Endometrial microvascular endothelial cells (primary cell): Measurements from ENCODE around the gene CACNA1H. TPM values are rescaled to one million over a fixed set of nuclear protein-coding genes. Genes with fewer than 3 reads are reported as not detected.

Source experiments
- in situ Hi-C: cut with HindIII; loops from 2 replicates; pipeline ENCODE4 v1.10.0; 2017; ENCODE audit warnings: low sequenced_read_pairs, low pct_unique_long_range_greater_than_20kb; ENCODE audit errors: inconsistent ontology term
- total RNA-seq: library from RNA; depleted of rRNA; stranded (reverse); fragments of >200 nt; gene quantifications from one replicate; pipeline ENCODE4 v1.2.3, GENCODE V29; 2015; ENCODE audit errors: inconsistent ontology term

Gene CACNA1H
- total RNA-seq, 1 donor from 2014 or later, result 0.09 TPM

DNA sequence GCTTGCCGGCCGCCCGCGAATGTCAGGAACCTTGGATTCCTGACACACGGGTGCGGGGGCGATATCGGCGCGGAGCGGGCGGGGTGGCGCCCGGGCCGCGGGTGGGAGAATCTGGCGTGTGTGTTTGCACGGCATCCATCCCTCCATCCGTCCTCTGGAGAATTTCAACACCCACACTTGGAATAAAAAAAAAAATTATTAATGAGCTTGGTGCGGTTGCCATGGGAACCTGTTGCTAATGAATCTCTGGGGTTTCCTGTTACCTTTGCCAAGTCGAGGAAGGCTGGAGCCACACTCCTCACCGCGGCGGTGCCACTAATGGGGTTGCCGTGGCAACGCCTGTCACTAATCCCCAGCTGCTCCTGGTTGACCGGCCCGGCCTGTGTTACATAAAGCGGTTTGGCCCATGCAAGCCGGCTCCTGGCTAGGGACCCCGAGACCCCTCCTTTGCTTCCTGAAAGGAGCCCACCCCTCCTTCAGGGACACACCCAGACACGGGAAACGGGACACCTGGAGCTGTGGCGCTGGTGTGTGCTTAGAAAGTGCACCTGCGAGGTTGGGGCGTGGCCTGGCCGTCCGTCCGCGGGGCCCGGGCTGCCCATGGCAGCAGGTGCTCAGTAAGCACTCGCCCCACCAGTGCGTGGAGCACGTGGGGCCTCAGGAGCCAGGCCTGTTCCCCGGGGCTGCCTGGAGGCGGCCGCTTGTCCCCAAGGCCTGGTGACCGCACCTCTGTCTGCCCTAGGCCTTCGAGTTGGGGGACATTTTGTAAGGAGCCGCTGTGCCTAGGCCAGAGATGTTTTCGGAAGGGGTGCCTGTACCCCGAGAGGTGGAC lies 14.6 kb downstream of the CACNA1H start:
- in situ Hi-C loops, result no loop called here

DNA sequence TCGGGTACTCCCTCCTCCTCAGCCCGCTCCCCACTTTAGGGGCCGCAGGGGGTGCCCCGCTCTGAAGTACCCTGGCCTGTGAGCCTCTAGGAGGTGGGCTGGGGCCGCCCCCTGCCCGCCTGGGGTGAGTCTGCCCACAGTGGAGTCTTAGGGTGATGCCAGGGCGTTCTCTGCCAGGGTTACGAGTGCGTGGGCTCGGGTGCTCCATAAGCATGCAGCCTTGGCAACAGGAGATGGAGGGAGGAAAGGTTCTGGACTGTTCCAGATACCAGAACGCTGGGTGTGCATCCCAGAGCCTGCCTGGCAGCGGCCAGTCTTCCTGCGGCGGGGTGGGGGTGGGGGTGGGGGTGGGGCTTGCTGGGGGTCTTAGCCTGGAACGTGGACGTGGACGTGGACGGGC lies 15.9 kb downstream of the CACNA1H start:
- in situ Hi-C loops, result no loop called here

DNA sequence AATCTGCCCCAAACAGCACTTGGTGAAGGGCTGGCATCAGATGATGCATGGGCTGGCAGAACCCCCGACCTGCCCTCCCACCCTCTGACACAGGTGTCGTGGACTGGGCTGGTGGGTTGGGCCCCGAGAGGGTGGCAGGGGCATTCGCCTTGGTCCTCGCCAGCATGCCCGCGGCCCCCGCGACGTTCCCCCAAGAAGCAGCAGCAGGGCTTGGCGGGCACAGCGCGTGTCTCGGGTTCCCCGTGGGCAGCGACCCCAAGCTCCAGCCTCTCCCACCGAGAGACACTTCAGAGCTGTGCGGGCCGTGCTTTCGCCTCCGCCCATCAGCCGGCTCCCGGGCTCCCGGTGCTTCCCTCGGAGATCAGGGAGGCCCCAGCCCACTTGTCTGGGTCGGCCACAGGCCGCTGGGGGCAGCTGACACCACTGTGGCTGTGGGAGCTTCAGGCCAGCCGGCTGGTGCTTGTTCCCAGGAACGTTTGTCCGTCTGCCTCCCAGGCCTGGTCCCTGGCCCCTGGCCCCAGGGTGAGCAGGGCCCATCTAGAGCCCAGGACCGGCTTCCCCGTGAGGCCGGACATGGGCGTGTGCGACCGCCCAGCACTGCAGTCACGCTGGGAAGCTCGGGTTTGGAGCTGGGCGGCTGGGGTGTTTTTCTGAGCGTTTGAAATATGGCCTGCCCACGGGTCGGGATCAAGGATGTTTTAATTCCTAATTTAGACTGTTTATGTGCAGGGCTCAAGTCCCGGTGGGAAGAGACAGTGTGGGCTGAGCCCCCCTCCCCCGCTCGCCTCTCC lies 16.6 kb downstream of the CACNA1H start:
- in situ Hi-C loops, result no loop called here

DNA sequence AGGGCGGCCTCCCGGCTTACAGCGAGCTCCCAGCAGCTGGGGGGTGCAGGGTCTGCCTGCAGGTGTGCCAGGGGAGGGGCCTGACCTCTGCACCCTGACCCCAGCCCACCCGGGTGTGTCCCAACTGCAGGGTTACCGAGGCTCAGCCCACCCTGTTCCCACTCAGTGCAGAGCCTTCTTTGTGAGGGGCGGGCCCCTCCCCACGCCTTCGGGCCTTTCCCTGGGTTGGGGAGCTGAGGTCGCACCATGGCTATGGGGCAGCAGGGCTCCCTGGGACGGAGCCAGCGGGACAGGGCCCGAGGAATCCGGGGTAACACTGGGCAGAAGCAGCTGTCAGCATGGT lies 17.1 kb downstream of the CACNA1H start:
- in situ Hi-C loops, result no loop called here

DNA sequence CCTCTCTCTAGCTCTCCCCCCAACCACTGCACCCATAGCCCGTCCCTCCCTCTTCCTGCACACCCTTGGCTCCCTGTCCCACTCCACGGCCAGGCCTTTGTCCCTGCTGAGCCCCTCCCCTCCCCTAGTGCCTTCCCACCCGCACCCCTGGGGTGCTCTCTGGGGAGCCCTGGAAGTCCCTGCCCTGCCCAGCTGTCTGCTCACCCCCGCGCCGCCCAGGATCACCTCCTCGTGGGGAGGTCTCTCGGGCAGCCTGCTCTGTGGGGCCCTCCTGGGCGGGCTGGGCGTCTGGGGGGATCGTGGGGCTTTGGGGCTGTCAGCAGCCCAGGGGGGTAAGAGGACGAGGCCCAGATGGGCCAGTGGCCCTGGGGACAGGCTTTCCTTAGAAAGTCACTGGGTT lies 18.1 kb downstream of the CACNA1H start:
- in situ Hi-C loops, result no loop called here

DNA sequence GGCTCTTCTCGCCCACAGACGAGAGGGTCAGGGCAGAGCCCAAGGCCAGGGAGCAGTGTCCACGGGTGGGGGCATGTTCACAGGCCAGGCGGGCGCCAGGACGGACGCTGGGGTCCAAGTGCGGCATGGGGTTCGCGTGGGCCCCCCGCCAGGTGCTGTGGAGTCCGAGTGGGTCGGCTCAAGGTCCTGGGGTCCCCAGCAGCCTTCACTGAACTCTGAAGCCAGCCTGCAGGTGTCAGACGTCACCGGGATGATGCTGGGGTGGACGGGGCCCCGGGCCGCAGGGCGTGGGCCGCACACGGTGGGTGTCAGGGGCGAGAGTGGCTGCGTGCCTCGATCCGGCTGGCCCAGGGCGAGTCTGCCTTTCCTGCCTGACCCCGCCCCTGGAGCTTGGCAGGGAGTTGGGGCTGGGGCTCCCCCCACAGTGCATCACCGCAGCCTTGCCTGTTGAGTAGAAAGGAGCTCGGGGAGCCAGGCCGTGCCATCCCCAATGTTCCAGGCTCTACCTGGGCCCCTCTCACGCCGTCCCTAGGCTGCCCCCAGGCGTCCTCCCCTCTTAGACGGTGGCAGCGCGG lies 19.0 kb downstream of the CACNA1H start:
- in situ Hi-C loops, result no loop called here

DNA sequence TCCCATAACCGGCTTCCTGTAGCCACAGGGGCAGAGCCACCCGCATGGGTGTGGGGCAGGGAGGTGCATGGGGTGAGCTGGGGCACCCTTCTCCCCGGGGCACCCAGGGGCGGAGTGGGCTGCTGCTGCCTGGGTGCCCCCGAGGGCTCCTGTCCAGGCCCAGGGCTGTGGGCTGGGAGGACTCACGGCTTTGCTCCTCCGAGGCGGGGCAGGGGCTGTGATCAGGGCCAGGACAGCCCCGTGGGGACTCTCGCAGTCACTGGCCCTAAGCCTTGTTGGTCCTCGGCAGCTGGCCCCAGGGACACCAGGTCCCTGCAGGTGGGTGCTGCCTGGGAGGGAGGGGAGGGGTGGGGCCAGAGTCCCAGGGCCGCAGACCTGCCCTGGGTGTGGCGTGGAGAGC lies 19.7 kb downstream of the CACNA1H start:
- in situ Hi-C loops, result no loop called here

DNA sequence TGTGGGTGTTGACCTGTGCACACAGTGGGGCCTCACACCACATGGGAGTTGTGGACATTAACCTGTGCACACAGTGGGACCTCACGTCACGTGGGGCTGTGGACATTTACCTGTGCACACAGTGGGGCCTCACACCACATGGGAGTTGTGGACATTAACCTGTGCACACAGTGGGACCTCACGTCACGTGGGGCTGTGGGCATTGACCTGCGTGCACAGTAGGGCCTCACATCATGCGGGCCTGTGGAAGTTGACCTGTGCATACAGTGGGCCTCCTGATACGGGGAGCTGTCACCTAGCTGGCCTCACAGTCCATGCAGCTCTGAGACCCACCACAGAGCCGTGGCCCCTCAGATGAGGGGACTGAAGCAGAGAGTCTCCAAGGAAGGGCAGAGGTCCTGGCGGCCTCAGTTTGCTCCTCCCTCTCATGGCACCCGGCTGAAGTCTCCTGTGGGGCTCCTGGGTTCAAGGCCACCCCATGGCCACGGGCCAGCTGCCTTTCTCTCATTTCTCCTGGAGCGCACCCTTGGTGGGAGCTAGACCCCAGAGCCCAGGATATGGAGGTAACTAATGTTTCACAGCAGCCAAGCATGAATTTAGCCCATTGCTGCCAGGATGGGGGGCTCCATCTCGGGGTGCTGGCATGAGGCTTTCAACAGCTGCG lies 21.0 kb downstream of the CACNA1H start:
- in situ Hi-C loops, result no loop called here

DNA sequence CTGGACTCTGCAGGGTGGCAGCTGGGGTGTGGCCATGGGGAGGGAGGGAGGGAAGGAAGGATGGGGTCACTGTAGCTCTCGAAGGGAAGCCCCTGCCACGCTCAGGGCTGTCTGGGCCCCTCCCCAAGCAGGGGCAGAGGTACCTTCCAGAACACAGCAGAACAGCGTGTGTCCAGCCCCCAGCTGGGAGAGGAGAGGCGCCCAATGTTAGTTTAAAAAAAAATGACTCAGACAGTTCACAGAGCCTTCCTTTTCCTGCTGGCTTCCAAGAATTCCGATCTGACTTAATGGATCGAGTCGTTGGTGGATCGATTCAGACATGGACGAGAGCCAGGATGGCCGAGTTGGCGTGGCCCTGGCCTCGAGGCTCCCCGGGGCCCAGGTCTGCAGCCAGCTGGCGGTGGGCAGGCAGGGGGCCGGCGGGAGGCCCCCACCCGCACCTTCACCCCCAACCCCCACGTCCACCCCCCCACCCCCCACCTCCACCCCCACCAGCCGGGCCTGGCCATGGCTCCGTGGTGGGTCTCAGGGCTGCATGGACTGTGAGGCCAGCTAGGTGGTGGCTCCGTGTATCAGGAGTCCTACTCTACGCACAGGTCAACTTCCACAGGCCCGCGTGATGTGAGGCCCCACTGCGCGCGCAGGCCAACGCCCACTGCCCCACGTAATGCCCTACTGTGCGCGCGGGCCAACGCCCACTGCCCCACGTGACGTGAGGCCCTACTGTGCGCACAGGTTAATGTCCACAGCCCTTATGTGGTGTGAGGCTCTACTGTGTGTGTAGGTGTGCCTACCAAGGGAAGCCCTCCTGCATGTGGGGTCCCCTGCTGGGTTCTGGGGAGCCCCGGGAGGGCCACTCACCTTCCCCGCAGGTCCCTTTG lies 21.8 kb downstream of the CACNA1H start:
- in situ Hi-C loops, result no loop called here

DNA sequence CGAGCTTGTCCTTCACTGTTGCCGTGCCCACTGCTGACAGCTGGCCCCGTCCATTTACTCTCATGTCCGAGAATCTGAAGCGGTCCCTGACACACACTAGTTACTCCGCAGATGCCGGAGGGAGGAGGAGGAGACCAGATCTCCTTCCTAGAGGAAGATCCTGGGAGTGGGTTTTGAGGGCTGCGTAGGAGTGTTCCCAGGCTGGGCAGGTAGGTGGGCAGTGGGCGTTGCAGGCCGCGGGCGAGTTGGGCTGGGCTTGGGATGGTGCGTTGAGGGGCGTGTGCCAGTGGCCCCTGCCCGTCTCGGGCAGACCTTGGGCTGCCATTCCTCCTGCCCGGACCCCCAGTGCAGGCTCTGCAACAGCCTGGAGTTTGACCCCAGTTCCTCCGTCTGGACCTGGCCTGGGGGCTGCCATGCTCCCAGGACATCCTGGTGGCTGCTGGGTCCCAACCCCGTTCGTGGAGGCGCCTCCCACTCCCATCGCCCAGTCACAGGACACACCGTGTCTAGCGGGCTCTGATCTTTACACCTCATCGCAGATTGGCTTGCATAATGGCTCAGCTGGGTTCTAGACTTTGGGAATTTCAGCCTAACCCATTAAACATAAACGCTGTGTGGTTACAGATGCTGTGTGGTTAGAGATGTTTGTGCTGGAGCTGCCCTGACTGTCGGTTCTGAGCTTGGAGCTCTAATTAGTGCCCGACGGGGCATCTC lies 22.8 kb downstream of the CACNA1H start:
- in situ Hi-C loops, result no loop called here

DNA sequence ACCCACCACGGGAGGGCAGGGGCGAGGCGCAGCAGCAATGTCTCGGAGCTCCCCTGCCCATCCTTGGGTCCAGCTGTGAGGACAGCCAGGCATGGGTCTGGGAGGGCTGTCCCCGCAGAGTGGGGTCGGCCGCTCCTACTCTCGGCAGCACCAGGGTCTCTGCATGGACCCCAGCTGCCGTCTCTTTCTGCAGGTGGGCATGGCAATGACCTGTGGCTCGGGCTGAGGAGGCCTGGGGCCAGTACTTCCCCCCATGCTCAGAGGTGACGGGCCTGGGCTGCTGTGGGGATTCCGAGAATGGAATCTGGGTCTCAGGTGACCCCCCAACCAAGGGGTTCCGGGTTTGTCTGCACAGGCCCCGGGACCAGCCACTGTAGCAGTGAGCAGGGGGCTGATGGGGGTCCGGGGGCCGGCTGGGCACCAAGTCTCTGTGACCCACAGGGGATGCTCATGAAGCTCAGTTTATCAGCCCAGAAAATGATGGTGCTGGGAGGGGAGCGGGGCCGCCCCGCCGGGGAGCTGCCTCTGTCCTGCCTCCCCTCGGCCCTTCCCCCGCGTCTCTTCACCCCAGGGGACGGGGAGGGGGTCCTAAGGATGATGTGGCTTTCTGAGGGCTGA lies 23.5 kb downstream of the CACNA1H start:
- in situ Hi-C loops, result no loop called here

DNA sequence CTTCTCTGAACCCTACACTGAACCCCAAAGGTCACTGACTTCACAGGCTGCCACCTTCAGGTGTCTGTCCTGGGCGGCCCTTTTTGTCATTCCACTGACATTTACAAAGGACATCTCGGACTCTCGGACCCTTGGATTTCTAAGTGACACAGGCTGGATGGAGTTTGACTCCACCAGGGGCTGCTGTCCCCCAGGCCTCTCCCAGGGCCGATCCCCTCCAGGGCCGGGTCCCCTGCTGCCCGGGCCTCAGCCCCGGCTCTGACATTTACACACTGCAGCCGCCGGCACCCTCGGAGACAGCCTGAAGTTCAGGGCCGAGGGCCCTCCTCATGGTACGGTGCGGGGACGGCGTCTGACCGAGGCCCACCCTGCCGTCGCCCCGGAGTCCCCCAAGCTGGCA lies 24.1 kb downstream of the CACNA1H start:
- in situ Hi-C loops, result no loop called here

DNA sequence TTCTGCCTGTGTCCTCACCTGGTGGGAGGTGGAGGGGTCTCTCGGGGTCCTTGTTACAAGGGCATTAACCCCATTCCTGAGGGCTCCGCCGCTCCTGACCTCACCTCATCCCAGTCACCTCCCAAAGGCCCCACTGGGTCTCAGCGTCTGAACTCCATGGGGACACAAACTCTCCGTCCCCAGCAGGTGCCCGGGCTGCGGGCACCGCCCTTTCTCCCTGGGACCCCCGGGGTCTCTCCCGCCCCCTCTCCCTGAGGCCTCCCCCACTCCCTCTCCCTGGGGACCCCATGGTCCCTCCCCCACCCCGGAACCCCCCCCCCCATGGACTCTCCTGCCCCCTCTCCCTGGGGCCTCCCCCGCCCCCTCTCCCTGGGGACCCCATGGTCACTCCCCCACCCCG lies 24.8 kb downstream of the CACNA1H start:
- in situ Hi-C loops, result no loop called here

DNA sequence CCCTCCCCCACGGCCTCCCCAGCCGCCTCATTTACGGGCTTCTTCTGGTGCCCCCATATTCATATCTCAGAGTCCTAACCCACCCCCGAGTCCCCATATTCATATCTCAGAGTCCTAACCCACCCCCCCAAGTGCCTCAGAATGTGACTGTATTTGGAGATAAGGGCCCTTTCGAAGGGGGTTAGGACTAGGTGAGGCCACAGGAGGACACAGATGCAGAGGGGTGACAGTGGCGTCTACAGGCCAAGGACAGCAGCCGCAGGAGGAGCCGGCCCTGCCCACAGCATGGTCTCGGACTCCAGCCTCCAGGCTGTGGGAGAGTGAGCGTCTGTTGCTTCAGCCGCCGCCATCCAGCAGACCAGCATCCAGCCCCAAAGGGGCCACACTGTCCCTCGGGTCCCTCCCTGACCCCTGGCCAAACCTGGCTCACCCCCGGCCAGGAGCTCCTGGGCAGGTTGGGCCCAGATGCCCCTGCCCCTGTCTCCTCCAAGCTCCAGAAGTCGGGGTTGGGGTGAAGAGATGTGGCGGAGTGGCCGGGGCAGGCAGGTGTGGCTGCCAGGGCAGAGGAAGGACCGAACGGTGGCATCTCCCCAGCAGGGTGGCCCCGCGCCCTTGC lies 25.5 kb downstream of the CACNA1H start:
- in situ Hi-C loops, result no loop called here

DNA sequence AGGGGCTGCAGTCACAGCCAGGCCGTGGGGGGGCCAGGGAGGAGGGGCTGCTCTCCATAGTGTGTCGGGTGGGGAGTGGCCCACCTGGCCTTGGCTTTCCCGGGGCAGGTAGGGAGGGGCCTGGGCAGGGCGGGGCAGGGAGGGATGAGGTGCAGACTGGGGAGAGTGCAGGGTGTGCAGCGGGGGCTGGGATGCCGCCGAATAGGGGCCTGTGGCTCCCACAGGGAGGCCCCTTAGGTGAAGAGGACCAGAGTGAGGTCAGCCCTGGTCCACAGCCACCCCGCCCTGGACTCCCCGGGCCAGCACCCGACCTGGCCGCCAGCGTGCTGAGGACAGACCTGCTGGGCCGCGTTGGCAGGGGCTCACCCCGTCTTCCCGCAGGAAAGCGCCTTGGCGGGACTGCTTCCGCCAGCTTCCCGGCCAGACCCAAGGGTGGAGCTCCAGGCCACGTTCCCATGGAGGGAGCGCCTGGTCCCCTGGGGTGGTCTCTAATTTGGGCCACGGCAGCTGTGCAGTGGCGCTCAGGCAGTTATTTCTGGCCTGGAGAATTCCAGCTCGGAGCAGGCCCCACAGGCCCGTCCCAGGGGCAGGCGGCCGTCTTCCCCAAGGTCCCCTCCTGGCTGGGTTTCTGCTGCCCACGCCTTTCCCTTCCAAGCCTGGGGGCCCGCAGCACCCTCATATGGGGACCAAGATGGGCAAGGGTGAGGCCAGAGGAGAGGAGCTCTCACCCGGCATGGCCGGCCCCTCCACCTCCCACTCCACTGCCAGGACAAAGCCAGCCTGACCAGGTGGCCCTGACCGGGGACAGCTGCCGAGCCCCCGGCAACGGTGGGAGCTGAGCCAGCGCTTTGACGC lies 27.9 kb downstream of the CACNA1H start:
- in situ Hi-C loops, result no loop called here
